ENCODE results near the gene SNED1. TPM values are rescaled to one million over a fixed set of nuclear protein-coding genes. Genes with fewer than 3 reads are reported as not detected.

Gene SNED1
- polyA plus RNA-seq, 1 donor from 2014 or later, result 0.32 TPM

DNA sequence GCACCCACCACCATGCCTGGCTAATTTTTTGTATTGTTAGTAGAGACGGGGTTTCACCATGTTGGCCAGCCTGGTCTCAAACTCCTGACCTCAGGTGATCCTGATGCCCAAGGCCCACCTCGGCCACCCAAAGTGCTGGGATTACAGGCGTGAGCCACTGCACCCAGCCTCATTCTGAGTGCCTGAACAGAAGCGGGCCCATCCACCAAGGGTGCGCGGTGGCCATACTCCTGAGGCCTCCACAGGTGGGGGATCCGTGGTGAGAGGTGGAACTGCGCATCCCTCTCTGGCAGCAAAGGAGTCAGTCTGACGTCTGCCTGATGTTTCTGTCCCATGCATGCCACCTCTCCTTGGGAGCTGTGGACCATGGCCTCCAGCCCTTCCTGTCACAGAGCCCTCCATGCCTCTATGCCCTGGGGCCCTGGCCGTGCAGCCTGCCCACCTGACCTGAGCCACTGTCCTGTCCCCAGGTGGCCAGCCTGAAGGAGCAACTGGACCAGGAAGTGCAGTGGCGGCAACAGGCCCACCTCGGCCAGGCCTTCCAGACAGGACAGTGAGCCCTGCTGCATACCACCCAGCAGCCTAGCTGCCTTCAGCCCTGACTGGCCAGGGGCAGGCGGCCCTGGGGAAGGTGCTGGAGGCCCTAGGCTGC is 7.6 kb upstream of the SNED1 start:
- TF ChIP-seq, protein P1, sequence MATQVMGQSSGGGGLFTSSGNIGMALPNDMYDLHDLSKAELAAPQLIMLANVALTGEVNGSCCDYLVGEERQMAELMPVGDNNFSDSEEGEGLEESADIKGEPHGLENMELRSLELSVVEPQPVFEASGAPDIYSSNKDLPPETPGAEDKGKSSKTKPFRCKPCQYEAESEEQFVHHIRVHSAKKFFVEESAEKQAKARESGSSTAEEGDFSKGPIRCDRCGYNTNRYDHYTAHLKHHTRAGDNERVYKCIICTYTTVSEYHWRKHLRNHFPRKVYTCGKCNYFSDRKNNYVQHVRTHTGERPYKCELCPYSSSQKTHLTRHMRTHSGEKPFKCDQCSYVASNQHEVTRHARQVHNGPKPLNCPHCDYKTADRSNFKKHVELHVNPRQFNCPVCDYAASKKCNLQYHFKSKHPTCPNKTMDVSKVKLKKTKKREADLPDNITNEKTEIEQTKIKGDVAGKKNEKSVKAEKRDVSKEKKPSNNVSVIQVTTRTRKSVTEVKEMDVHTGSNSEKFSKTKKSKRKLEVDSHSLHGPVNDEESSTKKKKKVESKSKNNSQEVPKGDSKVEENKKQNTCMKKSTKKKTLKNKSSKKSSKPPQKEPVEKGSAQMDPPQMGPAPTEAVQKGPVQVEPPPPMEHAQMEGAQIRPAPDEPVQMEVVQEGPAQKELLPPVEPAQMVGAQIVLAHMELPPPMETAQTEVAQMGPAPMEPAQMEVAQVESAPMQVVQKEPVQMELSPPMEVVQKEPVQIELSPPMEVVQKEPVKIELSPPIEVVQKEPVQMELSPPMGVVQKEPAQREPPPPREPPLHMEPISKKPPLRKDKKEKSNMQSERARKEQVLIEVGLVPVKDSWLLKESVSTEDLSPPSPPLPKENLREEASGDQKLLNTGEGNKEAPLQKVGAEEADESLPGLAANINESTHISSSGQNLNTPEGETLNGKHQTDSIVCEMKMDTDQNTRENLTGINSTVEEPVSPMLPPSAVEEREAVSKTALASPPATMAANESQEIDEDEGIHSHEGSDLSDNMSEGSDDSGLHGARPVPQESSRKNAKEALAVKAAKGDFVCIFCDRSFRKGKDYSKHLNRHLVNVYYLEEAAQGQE (IDR thresholded peaks at IDR 0.05; ENCODE audit: borderline replicate concordance), result no peak
- no peak overlapping the region for H3K9ac ChIP-seq (ENCODE audit: low read length)
- H3K27me3 ChIP-seq (ENCODE audit: insufficient read depth, low read depth, low read length), result no peaks in the 10 kb centered on the region
- H3K36me3 ChIP-seq (ENCODE audit: insufficient read depth, low read length), result no peaks in the 10 kb centered on the region
- H3K4me3 ChIP-seq (ENCODE audit: low read length), result no peak overlapping the region
- no peak overlapping the region for H3K27ac ChIP-seq (ENCODE audit: low read length)
- no peak overlapping the region for H3K4me2 ChIP-seq (ENCODE audit: low read length)
- no peaks in the 10 kb centered on the region for H3K79me2 ChIP-seq (replicated peaks; ENCODE audit: insufficient read depth, low read length)
- no peaks in the 10 kb centered on the region for H4K20me1 ChIP-seq (ENCODE audit: insufficient read depth)
- no peaks in the 10 kb centered on the region for H3K9me2 ChIP-seq (ENCODE audit: insufficient read depth, low read length)
- H2AFZ ChIP-seq (ENCODE audit: low read depth, low read length), result no peak overlapping the region
- H3K9me3 ChIP-seq (ENCODE audit: low read length), result no peaks in the 10 kb centered on the region
- no peaks in the 10 kb centered on the region for H3F3A ChIP-seq (ENCODE audit: insufficient read depth, low read length, poor library complexity, severe bottlenecking)

DNA sequence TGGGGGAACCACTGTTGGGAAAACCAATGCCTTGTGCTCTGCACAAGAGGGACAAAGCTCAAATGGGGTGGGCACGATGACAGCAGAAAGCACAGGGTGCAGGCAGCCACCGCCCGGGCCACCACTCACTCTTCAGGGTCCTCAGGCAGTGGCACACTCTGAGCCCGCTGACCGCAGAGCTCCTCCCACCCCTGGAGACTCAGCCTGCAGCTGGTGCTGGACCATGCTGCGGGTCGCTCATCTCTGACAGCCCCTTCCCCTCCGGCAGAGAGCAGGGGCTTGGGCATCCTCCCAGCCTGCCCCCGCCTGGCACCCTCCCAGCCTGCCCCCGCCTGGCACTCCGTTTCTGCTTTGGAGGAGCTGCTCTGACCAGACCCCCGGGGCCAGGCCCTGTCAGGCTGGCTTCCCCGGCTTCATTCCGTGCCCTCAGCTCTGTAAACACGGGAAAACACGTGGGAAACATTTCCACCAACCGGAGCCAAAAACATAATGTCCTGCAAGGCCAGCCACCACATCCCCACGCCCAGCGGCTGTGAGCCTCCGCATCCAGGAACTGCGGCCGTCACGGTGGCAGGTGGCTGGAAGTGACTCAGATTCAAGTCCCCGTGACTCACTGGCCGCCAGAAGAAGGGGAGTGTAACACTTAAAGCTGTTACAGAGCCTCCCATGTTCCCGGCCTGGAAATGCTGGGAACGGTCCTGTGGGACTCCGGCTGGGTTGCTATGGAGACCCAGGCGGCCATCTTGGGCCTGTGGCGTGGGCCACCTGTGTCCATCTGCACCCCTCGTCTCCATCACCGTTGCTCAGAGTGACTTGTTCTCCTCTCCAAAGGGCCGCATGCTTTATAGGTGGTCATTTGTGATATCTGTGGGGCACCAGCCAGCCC is 6.8 kb upstream of the SNED1 start:
- H3K27me3 ChIP-seq (ENCODE audit: insufficient read depth, low read depth, low read length), result no peaks in the 10 kb centered on the region
- no peak overlapping the region for H3K9ac ChIP-seq (ENCODE audit: low read length)
- H3K4me2 ChIP-seq (ENCODE audit: low read length), result no peak overlapping the region
- no peaks in the 10 kb centered on the region for H3K9me2 ChIP-seq (ENCODE audit: insufficient read depth, low read length)
- no peaks in the 10 kb centered on the region for H3K79me2 ChIP-seq (replicated peaks; ENCODE audit: insufficient read depth, low read length)
- H3K36me3 ChIP-seq (ENCODE audit: insufficient read depth, low read length), result no peaks in the 10 kb centered on the region
- no peak overlapping the region for H2AFZ ChIP-seq (ENCODE audit: low read depth, low read length)
- H3K4me3 ChIP-seq (ENCODE audit: low read length), result no peak overlapping the region
- H3F3A ChIP-seq (ENCODE audit: insufficient read depth, low read length, poor library complexity, severe bottlenecking), result no peaks in the 10 kb centered on the region
- H4K20me1 ChIP-seq (ENCODE audit: insufficient read depth), result no peaks in the 10 kb centered on the region
- no peak for TF ChIP-seq TAF1 (IDR thresholded peaks at IDR 0.05; ENCODE audit: low read depth)
- TF ChIP-seq MXI1 (conservative IDR thresholded peaks at IDR 0.05; ENCODE audit: poor library complexity, severe bottlenecking), result no peak
- TF ChIP-seq, protein P2, sequence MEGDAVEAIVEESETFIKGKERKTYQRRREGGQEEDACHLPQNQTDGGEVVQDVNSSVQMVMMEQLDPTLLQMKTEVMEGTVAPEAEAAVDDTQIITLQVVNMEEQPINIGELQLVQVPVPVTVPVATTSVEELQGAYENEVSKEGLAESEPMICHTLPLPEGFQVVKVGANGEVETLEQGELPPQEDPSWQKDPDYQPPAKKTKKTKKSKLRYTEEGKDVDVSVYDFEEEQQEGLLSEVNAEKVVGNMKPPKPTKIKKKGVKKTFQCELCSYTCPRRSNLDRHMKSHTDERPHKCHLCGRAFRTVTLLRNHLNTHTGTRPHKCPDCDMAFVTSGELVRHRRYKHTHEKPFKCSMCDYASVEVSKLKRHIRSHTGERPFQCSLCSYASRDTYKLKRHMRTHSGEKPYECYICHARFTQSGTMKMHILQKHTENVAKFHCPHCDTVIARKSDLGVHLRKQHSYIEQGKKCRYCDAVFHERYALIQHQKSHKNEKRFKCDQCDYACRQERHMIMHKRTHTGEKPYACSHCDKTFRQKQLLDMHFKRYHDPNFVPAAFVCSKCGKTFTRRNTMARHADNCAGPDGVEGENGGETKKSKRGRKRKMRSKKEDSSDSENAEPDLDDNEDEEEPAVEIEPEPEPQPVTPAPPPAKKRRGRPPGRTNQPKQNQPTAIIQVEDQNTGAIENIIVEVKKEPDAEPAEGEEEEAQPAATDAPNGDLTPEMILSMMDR (IDR thresholded peaks at IDR 0.05; ENCODE audit: poor library complexity, severe bottlenecking), result no peak
- TF ChIP-seq EP300 (conservative IDR thresholded peaks at IDR 0.05; ENCODE audit: poor library complexity, severe bottlenecking), result no peak
- TF ChIP-seq, protein P1 (IDR thresholded peaks at IDR 0.05; ENCODE audit: borderline replicate concordance), result no peak
- TF ChIP-seq EZH2 (IDR thresholded peaks at IDR 0.05; ENCODE audit: borderline replicate concordance, insufficient read depth, low read length, poor library complexity, severe bottlenecking), result no peak
- TF ChIP-seq RAD21 (conservative IDR thresholded peaks at IDR 0.05), result no peak
- no peak for TF ChIP-seq POLR2AphosphoS5 (IDR thresholded peaks at IDR 0.05)
- TF ChIP-seq SMC3 (conservative IDR thresholded peaks at IDR 0.05; ENCODE audit: poor library complexity), result no peak
- no peaks in the 10 kb centered on the region for H3K9me3 ChIP-seq (ENCODE audit: low read length)
- H3K27ac ChIP-seq (ENCODE audit: low read length), result no peak overlapping the region

Data from neural cell (in vitro differentiated cells).